H9 (cell line): ENCODE results near the gene CARMIL3. TPM values are rescaled to one million over a fixed set of nuclear protein-coding genes. Genes with fewer than 3 reads are reported as not detected.

Experiments
- DNase-seq: peaks from one replicate; pipeline ENCODE4 v3.0.0-alpha.2; 2017
- H2AFZ ChIP-seq: one replicate; pipeline ENCODE4 v1.6.1; 2013; ENCODE audit warnings: mild to moderate bottlenecking, low read length, control low read depth, moderate library complexity
- H2AK5ac ChIP-seq: 2 replicates; pipeline ENCODE4 v1.6.1; 2013; ENCODE audit warnings: low read length, control low read depth, mixed read lengths; ENCODE audit not compliant: insufficient read length
- H2BK120ac ChIP-seq: one replicate; pipeline ENCODE4 v1.6.1; 2013; ENCODE audit warnings: low read depth, mild to moderate bottlenecking, low read length, control low read depth, inconsistent platforms; ENCODE audit not compliant: poor library complexity, severe bottlenecking
- H2BK12ac ChIP-seq: 2 replicates; pipeline ENCODE4 v1.6.1; 2013; ENCODE audit warnings: low read length, control low read depth, mixed read lengths, low read depth; ENCODE audit not compliant: insufficient read length
- H2BK15ac ChIP-seq: 2 replicates; pipeline ENCODE4 v1.6.1; 2013; ENCODE audit warnings: low read depth, low read length, control low read depth
- H2BK20ac ChIP-seq: one replicate; pipeline ENCODE4 v1.6.1; 2013; ENCODE audit warnings: low read depth, mild to moderate bottlenecking, low read length, control low read depth, inconsistent platforms; ENCODE audit not compliant: poor library complexity, severe bottlenecking
- H2BK5ac ChIP-seq: 2 replicates; pipeline ENCODE4 v1.6.1; 2013; ENCODE audit warnings: low read length, control low read depth, mixed read lengths; ENCODE audit not compliant: insufficient read length
- H3K14ac ChIP-seq: 2 replicates; pipeline ENCODE4 v1.6.1; 2013; ENCODE audit warnings: low read length, control low read depth; ENCODE audit not compliant: insufficient read depth
- H3K18ac ChIP-seq: 2 replicates; pipeline ENCODE4 v1.6.1; 2013; ENCODE audit warnings: low read depth, mild to moderate bottlenecking, mixed read lengths, low read length, control low read depth; ENCODE audit not compliant: insufficient read length
- H3K23ac ChIP-seq: 2 replicates; pipeline ENCODE4 v1.6.1; 2013; ENCODE audit warnings: low read length, control low read depth, mixed read lengths, low read depth; ENCODE audit not compliant: insufficient read length
- H3K23me2 ChIP-seq: 2 replicates; pipeline ENCODE4 v1.6.1; 2013; ENCODE audit warnings: low read depth, mild to moderate bottlenecking, mixed read lengths, low read length, control low read depth; ENCODE audit not compliant: insufficient read length, poor library complexity, severe bottlenecking
- H3K27ac ChIP-seq: 2 replicates; pipeline ENCODE4 v1.5.1; 2013; ENCODE audit warnings: low read length, control low read depth, mixed read lengths, low read depth; ENCODE audit not compliant: insufficient read length
- H3K27me3 ChIP-seq: 2 replicates; pipeline ENCODE4 v1.6.1; 2013; ENCODE audit warnings: low read length, control low read depth, inconsistent platforms; ENCODE audit not compliant: insufficient read depth
- H3K4ac ChIP-seq: 2 replicates; pipeline ENCODE4 v1.6.1; 2013; ENCODE audit warnings: low read depth, mild to moderate bottlenecking, control low read depth, inconsistent platforms, low read length, moderate library complexity
- H3K4me1 ChIP-seq: 2 replicates; pipeline ENCODE4 v1.6.1; 2013; ENCODE audit warnings: low read length, control low read depth, inconsistent platforms; ENCODE audit not compliant: insufficient read depth
- H3K4me2 ChIP-seq: 2 replicates; pipeline ENCODE4 v1.6.1; 2013; ENCODE audit warnings: low read length, control low read depth, mixed read lengths; ENCODE audit not compliant: insufficient read length, insufficient read depth
- H3K56ac ChIP-seq: 2 replicates; pipeline ENCODE4 v1.6.1; 2013; ENCODE audit warnings: low read depth, mild to moderate bottlenecking, mixed read lengths, low read length, control low read depth; ENCODE audit not compliant: insufficient read length
- H3K79me1 ChIP-seq: 2 replicates; pipeline ENCODE4 v1.6.1; 2013; ENCODE audit warnings: low read depth, mild to moderate bottlenecking, moderate library complexity, low read length, control low read depth, inconsistent platforms; ENCODE audit not compliant: insufficient read depth, poor library complexity, severe bottlenecking
- H3K79me2 ChIP-seq: 2 replicates; pipeline ENCODE4 v1.6.1; 2013; ENCODE audit warnings: low read length, control low read depth, inconsistent platforms; ENCODE audit not compliant: insufficient read depth
- H3K9ac ChIP-seq: 2 replicates; pipeline ENCODE4 v1.6.1; 2013; ENCODE audit warnings: low read length, control low read depth, mixed read lengths; ENCODE audit not compliant: insufficient read length; ENCODE audit errors: extremely low read depth
- H3K9me3 ChIP-seq: one replicate; pipeline ENCODE4 v1.6.1; 2013; ENCODE audit warnings: low read depth, low read length, inconsistent platforms; ENCODE audit not compliant: control insufficient read depth
- H3T11ph ChIP-seq: one replicate; pipeline ENCODE4 v1.6.1; 2013; ENCODE audit warnings: mild to moderate bottlenecking, low read length, control low read depth, inconsistent platforms
- H4K20me1 ChIP-seq: one replicate; pipeline ENCODE4 v1.6.1; 2013; ENCODE audit not compliant: control insufficient read depth, insufficient read length, insufficient read depth
- H4K5ac ChIP-seq: 2 replicates; pipeline ENCODE4 v1.6.1; 2013; ENCODE audit warnings: low read depth, mild to moderate bottlenecking, mixed read lengths, low read length, control low read depth; ENCODE audit not compliant: insufficient read length
- H4K8ac ChIP-seq: replicated peaks from 2 replicates; pipeline ENCODE4 v1.6.1; 2013; ENCODE audit warnings: low read length, control low read depth, mixed read lengths, low read depth; ENCODE audit not compliant: insufficient read length
- H4K91ac ChIP-seq: 2 replicates; pipeline ENCODE4 v1.6.1; 2013; ENCODE audit warnings: low read depth, mild to moderate bottlenecking, moderate library complexity, mixed read lengths, low read length, control low read depth; ENCODE audit not compliant: insufficient read length
- H3K27ac Mint-ChIP-seq, 3 experiments: 2 replicates in 2 of 3; 3 replicates in 1 of 3; pipeline ENCODE4 v1.8.0; 2020 to 2021; ENCODE audit warnings: mixed read lengths in 3 of 3, mild to moderate bottlenecking in 1 of 3, moderate library complexity in 1 of 3
- H3K27me3 Mint-ChIP-seq: 2 replicates; pipeline ENCODE4 v1.8.0; 2021; ENCODE audit warnings: low read depth, mild to moderate bottlenecking, moderate library complexity, mixed read lengths
- H3K36me3 Mint-ChIP-seq, 3 experiments: 2 replicates in 2 of 3; 3 replicates in 1 of 3; pipeline ENCODE4 v1.8.0; 2020 to 2021; ENCODE audit warnings: low read depth in 3 of 3, mixed read lengths in 3 of 3; ENCODE audit not compliant: insufficient read depth in 1 of 3
- H3K4me1 Mint-ChIP-seq, 2 experiments: 2 replicates each; pipeline ENCODE4 v1.8.0; 2020; ENCODE audit warnings: mixed read lengths in 2 of 2
- H3K4me3 Mint-ChIP-seq, 2 experiments: 2 replicates in 1 of 2; 3 replicates in 1 of 2; pipeline ENCODE4 v1.8.0; 2020 to 2021; ENCODE audit warnings: mild to moderate bottlenecking in 2 of 2, mixed read lengths in 2 of 2, moderate library complexity in 1 of 2
- H3K9me3 Mint-ChIP-seq, 2 experiments: 2 replicates in 1 of 2; 3 replicates in 1 of 2; pipeline ENCODE4 v1.8.0; 2020; ENCODE audit warnings: mild to moderate bottlenecking in 2 of 2, mixed read lengths in 2 of 2, moderate library complexity in 1 of 2
- CTCF ChIP-seq: fragments of 200-600 bp; sonication (generic); conservative IDR thresholded peaks from 3 replicates; pipeline ENCODE4 v1.8.0; 2021; ENCODE audit warnings: antibody characterized with exemption, mild to moderate bottlenecking
- WGBS: extraction: QIAGEN DNeasy Blood & Tissue Kit; methylation state at CpG from one replicate; pipeline ENCODE4 v1.1.7; 2013; ENCODE audit warnings: missing lambda C conversion rate, low lambda C conversion rate, mixed read lengths; ENCODE audit not compliant: insufficient read length; ENCODE audit errors: extremely low coverage; 5-methylcytosine and 5-hydroxymethylcytosine counted together
- total RNA-seq: library from RNA; stranded (reverse); gene quantifications from 2 replicates; pipeline ENCODE4 v1.2.1, GENCODE V29; 2021

Gene CARMIL3
- total RNA-seq, 1 experiment from 2014 or later = 5.8 TPM

- H3K4me1 Mint-ChIP-seq = peaks cover 30 to 35% of the 10 kb centered on the region in 2 experiments
- Histone ChIP-seq H3K18ac (no peak overlapping the region), H2BK15ac (no peak overlapping the region), H4K5ac (no peak overlapping the region), H2BK120ac (no peak overlapping the region), H2BK20ac (no peak overlapping the region), H4K20me1 (no peaks in the 10 kb centered on the region), H3K27me3 (no peaks in the 10 kb centered on the region; the same call in 1 of the 2 replicates), H3K14ac (no peak overlapping the region), H2BK12ac (no peak overlapping the region), H3K4me2 (no peak overlapping the region), H3T11ph (no peak overlapping the region), H4K8ac (no peak overlapping the region), H3K56ac (no peak overlapping the region), H3K23me2 (peaks cover 4% of the 10 kb centered on the region), H3K9me3 (no peaks in the 10 kb centered on the region), H3K79me1 (no peaks in the 10 kb centered on the region), H4K91ac (no peak overlapping the region), H2BK5ac (no peak overlapping the region), H2AFZ (no peak overlapping the region), H2AK5ac (no peak overlapping the region), H3K27ac (no peak overlapping the region), H3K4ac (no peak overlapping the region), H3K79me2 (no peaks in the 10 kb centered on the region), H3K23ac (no peak overlapping the region), H3K4me1 (peaks cover 5% of the 10 kb centered on the region; the same call in 1 of the 2 replicates), H3K9ac (no peak overlapping the region)
- no peak for TF ChIP-seq CTCF
- H3K9me3 Mint-ChIP-seq = no peaks in the 10 kb centered on the region
- no CpG with 5 or more reads among the region's 3 CpGs for WGBS
- DNase-seq = no peak
- H3K36me3 Mint-ChIP-seq = no peaks in the 10 kb centered on the region; a peak in 1 of 7 replicates
- H3K27me3 Mint-ChIP-seq = peaks cover 32% of the 10 kb centered on the region
- H3K4me3 Mint-ChIP-seq = no peak overlapping the region
- H3K27ac Mint-ChIP-seq = no peak overlapping the region
These were observed 31.7 kb downstream of the CARMIL3 start for GRCh38 chr14:24083462-24083861.
